ENCODE results near the gene OTUD4.

The OTUD4 gene

DNA sequence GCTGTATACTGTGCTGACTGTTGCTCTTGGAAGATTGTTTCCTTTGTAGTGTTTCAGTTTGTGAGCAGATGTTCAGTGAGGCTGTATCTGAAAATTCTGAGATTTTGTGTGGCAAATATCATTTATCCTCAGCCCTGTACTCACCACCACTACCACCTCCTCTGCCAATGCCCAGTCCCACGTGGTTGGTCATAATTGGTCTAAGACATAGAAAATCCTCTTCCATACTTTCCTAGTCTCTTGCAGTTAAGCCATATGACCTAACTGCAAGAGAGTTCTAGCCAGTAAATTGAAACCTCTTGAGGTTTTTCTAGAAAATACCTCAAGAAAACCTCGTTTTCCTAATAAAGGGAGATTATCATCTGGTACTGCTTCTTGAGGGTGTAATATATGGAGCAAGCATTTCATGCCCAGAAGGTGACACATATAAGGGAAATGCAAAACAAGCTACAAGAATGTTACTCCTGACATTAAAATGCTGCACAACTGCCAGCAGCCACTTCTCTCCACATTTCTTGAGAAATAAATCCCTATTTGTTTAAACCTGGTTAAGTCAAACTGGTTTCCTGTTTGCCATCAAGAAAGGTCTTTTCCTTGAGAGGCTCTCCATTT, 49.5 kb downstream of the OTUD4 start:
- TF ChIP-seq, protein P1, sequence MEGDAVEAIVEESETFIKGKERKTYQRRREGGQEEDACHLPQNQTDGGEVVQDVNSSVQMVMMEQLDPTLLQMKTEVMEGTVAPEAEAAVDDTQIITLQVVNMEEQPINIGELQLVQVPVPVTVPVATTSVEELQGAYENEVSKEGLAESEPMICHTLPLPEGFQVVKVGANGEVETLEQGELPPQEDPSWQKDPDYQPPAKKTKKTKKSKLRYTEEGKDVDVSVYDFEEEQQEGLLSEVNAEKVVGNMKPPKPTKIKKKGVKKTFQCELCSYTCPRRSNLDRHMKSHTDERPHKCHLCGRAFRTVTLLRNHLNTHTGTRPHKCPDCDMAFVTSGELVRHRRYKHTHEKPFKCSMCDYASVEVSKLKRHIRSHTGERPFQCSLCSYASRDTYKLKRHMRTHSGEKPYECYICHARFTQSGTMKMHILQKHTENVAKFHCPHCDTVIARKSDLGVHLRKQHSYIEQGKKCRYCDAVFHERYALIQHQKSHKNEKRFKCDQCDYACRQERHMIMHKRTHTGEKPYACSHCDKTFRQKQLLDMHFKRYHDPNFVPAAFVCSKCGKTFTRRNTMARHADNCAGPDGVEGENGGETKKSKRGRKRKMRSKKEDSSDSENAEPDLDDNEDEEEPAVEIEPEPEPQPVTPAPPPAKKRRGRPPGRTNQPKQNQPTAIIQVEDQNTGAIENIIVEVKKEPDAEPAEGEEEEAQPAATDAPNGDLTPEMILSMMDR (IDR thresholded peaks at IDR 0.05; ENCODE audit: low read depth, low read length): no peak
- no peak overlapping the region for H3K4me3 ChIP-seq (replicated peaks in 1 of 2; ENCODE audit: low read depth in 2 of 2, low read length in 2 of 2)
- DNase-seq (ENCODE audit: low read depth in 2 of 2): peak; percentile 77 to 83

DNA sequence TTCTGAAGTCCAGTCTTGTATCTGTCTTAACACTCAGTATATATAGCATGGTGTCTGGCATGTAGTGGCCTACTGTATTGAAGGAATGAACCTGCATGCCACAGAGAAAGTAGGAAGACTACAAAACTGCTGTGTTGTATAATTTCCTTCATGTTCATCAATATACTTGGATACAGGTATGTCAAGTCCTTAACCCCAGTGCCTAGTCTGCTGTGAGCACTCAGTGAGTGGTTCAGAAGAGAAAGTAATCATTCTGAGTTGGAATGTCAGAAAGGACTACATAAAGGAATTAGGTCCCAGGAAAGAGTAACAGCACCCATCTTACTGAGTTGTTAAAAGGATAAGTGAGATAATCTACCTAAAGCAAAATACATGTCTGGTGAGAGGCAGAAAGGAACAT, 50.3 kb downstream of the OTUD4 start:
- DNase-seq (ENCODE audit: low read depth in 2 of 2): no peak
- TF ChIP-seq, protein P1 (IDR thresholded peaks at IDR 0.05; ENCODE audit: low read depth, low read length): no peak
- H3K4me3 ChIP-seq (replicated peaks in 1 of 2; ENCODE audit: low read depth in 2 of 2, low read length in 2 of 2): no peak overlapping the region

- TF ChIP-seq, protein P1 (IDR thresholded peaks at IDR 0.05; ENCODE audit: low read depth, low read length): no peak
- no peak for DNase-seq (ENCODE audit: low read depth in 2 of 2)
- H3K4me3 ChIP-seq (replicated peaks in 1 of 2; ENCODE audit: low read depth in 2 of 2, low read length in 2 of 2): no peak overlapping the region
Observed at GRCh38 chr4:145125396-145125795, 55.0 kb downstream of the OTUD4 start.

DNA sequence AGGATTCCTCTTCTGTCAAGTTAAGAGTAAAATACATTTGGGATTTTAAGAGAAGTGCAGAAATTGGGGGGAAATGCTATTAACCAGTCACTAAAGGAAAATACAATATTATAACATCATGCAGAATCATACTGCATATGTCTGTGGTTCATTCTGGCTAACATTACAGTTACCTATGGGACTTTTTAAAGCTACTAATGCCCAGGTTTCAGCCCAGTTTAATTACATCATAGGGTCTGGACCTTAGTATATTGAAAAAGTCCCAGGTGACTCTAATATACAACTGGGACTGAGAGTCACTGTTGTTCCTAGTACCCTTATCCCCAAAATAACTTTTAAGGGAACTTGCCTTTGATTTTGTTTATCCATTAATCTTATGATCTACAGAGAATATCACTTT, 72.3 kb downstream of the OTUD4 start:
- no peak for DNase-seq (ENCODE audit: low read depth in 2 of 2)
- H3K4me3 ChIP-seq (replicated peaks in 1 of 2; ENCODE audit: low read depth in 2 of 2, low read length in 2 of 2): no peak overlapping the region
- TF ChIP-seq, protein P1 (IDR thresholded peaks at IDR 0.05; ENCODE audit: low read depth, low read length): no peak

DNA sequence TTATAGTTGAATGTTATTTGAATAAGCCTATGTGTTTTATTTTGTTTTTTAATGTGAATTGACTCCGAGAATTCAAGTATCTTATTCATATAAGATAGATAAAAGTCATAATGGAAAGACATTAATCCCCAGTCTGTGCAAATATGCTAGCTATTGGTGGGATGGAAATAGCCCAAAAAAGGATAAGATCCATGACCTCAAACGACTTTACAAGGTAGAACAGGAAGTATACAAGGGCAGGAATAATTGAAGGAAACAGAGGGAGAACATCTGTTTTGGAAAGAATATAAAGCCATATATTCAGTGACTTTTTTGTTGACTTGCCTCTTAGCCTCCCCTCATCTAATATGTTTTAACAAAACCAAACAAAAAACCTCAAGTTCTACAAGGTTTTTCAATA, 73.3 kb downstream of the OTUD4 start:
- TF ChIP-seq, protein P1 (IDR thresholded peaks at IDR 0.05; ENCODE audit: low read depth, low read length): no peak
- no peak overlapping the region for H3K4me3 ChIP-seq (replicated peaks in 1 of 2; ENCODE audit: low read depth in 2 of 2, low read length in 2 of 2)
- DNase-seq (ENCODE audit: low read depth in 2 of 2): no peak

DNA sequence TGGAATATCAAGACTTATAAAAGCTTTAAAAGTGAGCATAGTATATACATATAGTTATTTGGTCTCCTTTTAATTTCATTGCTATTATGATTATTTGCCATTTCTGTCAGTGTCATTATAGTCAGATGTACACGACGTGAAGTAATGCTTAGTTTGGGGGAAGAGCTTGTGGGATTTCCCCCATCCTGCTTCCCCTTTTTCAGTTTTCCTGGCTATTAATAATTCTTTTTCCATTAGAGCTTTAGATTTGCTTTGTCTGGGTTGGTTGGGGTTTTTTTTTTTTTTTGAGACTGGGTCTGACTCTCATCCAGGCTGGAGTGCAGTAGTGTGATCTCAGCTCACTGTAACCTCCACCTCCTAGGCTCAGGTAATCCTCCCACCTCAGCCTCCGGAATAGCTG, 76.9 kb downstream of the OTUD4 start:
- H3K4me3 ChIP-seq (replicated peaks in 1 of 2; ENCODE audit: low read depth in 2 of 2, low read length in 2 of 2): no peak overlapping the region
- TF ChIP-seq, protein P1 (IDR thresholded peaks at IDR 0.05; ENCODE audit: low read depth, low read length): no peak
- DNase-seq (ENCODE audit: low read depth in 2 of 2): no peak

DNA sequence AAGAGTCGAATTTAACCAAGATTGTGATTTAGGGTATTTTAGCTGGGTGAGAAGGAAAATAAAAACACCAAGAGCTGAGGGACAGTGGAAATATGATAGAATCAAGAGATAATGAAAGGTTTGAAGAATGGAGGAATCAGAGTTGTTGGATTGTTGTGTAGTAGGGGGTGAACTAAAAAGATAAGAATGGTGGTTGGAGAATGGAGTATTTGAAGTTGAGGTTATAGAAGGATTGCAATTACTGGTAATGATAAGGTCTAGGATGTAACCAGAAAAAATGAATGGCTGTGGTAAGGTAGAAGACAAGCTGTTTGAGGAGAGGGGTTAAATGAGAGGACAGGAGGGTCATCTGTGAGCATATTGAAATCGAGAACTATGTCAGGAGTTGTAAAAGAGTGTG, 77.8 kb downstream of the OTUD4 start:
- H3K4me3 ChIP-seq (replicated peaks in 1 of 2; ENCODE audit: low read depth in 2 of 2, low read length in 2 of 2): no peak overlapping the region
- TF ChIP-seq, protein P1 (IDR thresholded peaks at IDR 0.05; ENCODE audit: low read depth, low read length): no peak
- no peak for DNase-seq (ENCODE audit: low read depth in 2 of 2)
